MM.1S (cell line): ENCODE results near the gene PRMT2.

Source experiments
- DNase-seq: peaks from one replicate; pipeline ENCODE4 v3.0.0-alpha.2; 2015
- H2AFZ ChIP-seq: fragments of 300-600 bp; sonication (generic); 2 replicates; pipeline ENCODE4 v1.6.0; 2016; ENCODE audit warnings: antibody characterized with exemption, low read length
- H3F3A ChIP-seq: fragments of 300-600 bp; sonication (generic); 2 replicates; pipeline ENCODE4 v1.6.1; 2016; ENCODE audit warnings: mild to moderate bottlenecking, antibody characterized with exemption, low read length, moderate library complexity, mixed read lengths; ENCODE audit not compliant: insufficient read depth
- H3K27ac ChIP-seq: fragments of 300-600 bp; sonication (generic); 2 replicates; pipeline ENCODE4 v1.5.1; 2016; ENCODE audit warnings: mild to moderate bottlenecking, low read length
- H3K27me3 ChIP-seq: fragments of 300-600 bp; sonication (generic); replicated peaks from 2 replicates; pipeline ENCODE4 v1.6.0; 2016; ENCODE audit warnings: low read length; ENCODE audit not compliant: insufficient read depth
- H3K36me3 ChIP-seq: fragments of 300-600 bp; sonication (generic); replicated peaks from 2 replicates; pipeline ENCODE4 v1.6.1; 2016; ENCODE audit warnings: mild to moderate bottlenecking, low read length, mixed read lengths; ENCODE audit not compliant: insufficient read depth
- H3K4me1 ChIP-seq: fragments of 300-600 bp; sonication (generic); 2 replicates; pipeline ENCODE4 v1.6.1; 2016; ENCODE audit warnings: low read length, mixed read lengths
- H3K4me2 ChIP-seq: fragments of 300-600 bp; sonication (generic); 2 replicates; pipeline ENCODE4 v1.6.0; 2016; ENCODE audit warnings: low read depth, low read length
- H3K4me3 ChIP-seq: fragments of 300-600 bp; sonication (generic); 2 replicates; pipeline ENCODE4 v1.5.1; 2016; ENCODE audit warnings: low read length, mixed read lengths
- H3K79me2 ChIP-seq: fragments of 300-600 bp; sonication (generic); 2 replicates; pipeline ENCODE4 v1.6.1; 2016; ENCODE audit warnings: mixed run types, low read length, mixed read lengths
- H3K9ac ChIP-seq: fragments of 300-600 bp; sonication (generic); 2 replicates; pipeline ENCODE4 v1.6.1; 2016; ENCODE audit warnings: low read length, mixed read lengths
- H3K9me2 ChIP-seq: fragments of 300-600 bp; sonication (generic); replicated peaks from 2 replicates; pipeline ENCODE4 v1.6.1; 2016; ENCODE audit warnings: mild to moderate bottlenecking, low read length, mixed read lengths; ENCODE audit not compliant: insufficient read depth
- H3K9me3 ChIP-seq: fragments of 300-600 bp; sonication (generic); replicated peaks from 2 replicates; pipeline ENCODE4 v1.6.1; 2016; ENCODE audit warnings: mild to moderate bottlenecking, low read length, mixed read lengths; ENCODE audit not compliant: insufficient read depth
- H4K20me1 ChIP-seq: fragments of 300-600 bp; sonication (generic); 2 replicates; pipeline ENCODE4 v1.6.1; 2016; ENCODE audit warnings: mild to moderate bottlenecking, low read length, moderate library complexity, mixed read lengths; ENCODE audit not compliant: insufficient read depth
- CTCF ChIP-seq: fragments of 300-600 bp; sonication (generic); IDR thresholded peaks from 2 replicates; pipeline ENCODE4 v1.5.1; 2016; ENCODE audit warnings: antibody characterized with exemption, low read length, mixed read lengths
- EZH2 ChIP-seq: fragments of 300-600 bp; sonication (generic); optimal IDR thresholded peaks from 2 replicates; pipeline ENCODE3; 2017; ENCODE audit warnings: low read depth, mild to moderate bottlenecking, antibody characterized with exemption, low read length, mixed read lengths
- EZH2phosphoT487 ChIP-seq: fragments of 300-600 bp; sonication (generic); IDR thresholded peaks from 2 replicates; pipeline ENCODE4 v1.6.1; 2018; ENCODE audit warnings: antibody characterized with exemption, low read length

The PRMT2 gene

DNA sequence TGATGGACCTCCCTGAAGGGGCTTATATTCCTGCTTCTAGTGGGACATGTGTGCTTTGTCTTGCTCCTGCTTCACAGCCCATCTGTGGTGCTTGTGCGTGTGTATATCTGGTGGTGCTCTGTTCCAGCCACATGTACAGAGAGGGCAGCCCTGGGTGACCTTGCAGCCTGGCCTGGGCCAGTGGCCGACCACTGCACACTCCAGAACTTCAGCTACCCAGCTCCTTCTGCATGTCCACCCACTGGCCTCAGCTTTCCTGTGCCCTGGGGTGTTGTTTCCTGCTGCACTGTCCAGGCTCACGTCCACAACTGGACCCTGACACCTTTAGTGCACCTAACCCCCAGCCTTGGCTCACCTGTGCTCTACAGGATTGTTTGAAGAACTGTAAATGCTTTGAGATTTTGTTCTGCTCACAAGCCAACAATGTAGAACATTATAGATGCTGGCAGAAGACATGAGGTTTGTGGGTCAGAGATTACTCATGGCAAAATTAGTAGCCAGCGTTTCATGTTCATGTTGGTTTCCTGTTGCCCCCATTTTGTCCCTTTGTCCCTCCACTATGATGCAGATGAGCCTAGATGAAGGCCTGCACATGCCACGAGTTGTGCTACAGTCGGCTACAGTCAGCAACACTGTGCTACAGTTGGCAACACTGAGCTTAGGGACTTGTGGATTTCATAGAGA, 25.3 kb upstream of the PRMT2 start:
- H3K79me2 ChIP-seq = no peaks in the 10 kb centered on the region
- H3K9me2 ChIP-seq = no peaks in the 10 kb centered on the region
- H3K4me2 ChIP-seq = no peak overlapping the region
- no peak for DNase-seq
- H4K20me1 ChIP-seq = no peaks in the 10 kb centered on the region
- no peaks in the 10 kb centered on the region for H3K9me3 ChIP-seq
- H2AFZ ChIP-seq = no peak overlapping the region
- no peak overlapping the region for H3K9ac ChIP-seq
- H3K36me3 ChIP-seq = no peaks in the 10 kb centered on the region
- TF ChIP-seq EZH2phosphoT487 (no peak), CTCF (no peak), EZH2 (no peak)
- H3K27me3 ChIP-seq = no peaks in the 10 kb centered on the region; the same call in 1 of the 2 replicates
- no peaks in the 10 kb centered on the region for H3F3A ChIP-seq
- H3K4me3 ChIP-seq = no peak overlapping the region
- no peak overlapping the region for H3K27ac ChIP-seq
- no peaks in the 10 kb centered on the region for H3K4me1 ChIP-seq

DNA sequence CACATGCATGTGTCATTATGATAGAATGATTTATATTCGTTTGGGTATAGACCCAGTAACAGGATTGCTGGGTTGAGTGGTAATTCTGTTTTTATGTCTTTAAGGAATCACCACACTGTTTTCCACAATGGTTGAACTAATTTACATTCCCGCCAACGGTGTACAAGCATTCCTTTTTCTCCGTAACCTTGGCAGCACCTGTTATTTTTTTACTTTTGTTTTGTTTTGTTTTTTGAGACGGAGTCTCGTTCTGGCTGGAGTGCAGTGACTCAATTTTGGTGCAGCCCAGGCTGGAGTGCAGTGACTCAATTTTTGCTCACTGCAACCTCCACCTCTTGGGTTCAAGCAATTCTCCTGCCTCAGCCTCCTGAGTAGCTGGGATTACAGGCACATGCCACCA, 22.1 kb upstream of the PRMT2 start:
- TF ChIP-seq EZH2 (no peak), CTCF (no peak), EZH2phosphoT487 (no peak)
- Histone ChIP-seq H3F3A (no peaks in the 10 kb centered on the region), H3K79me2 (no peaks in the 10 kb centered on the region), H3K27ac (no peak overlapping the region), H2AFZ (no peak overlapping the region), H3K4me2 (no peak overlapping the region), H4K20me1 (no peaks in the 10 kb centered on the region), H3K9me2 (no peaks in the 10 kb centered on the region), H3K9ac (no peak overlapping the region), H3K36me3 (no peaks in the 10 kb centered on the region), H3K4me1 (no peaks in the 10 kb centered on the region), H3K4me3 (no peak overlapping the region), H3K9me3 (no peaks in the 10 kb centered on the region), H3K27me3 (no peaks in the 10 kb centered on the region; the same call in 1 of the 2 replicates)
- no peak for DNase-seq

DNA sequence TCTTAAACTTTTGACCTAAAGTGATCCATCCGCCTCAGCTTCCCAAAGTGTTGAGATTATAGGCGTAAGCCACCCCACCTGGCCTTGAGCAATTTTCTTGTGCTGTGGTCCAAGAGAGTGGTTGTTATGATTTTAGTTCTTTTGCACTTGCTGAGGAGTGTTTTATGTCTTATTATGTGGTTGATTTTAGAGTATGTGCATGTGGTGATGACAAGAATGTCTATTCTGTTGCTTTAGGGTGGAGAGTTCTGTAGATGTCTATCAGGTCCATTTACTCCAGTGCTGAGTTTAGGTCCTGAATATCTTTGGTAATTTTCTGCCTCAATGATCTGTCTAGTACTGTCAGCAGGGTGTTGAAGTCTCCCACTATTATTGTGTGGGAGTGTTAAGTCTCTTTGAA, 19.4 kb upstream of the PRMT2 start:
- Histone ChIP-seq H2AFZ (no peak overlapping the region), H3F3A (no peaks in the 10 kb centered on the region), H3K9ac (no peak overlapping the region), H3K27ac (no peak overlapping the region), H3K9me2 (no peaks in the 10 kb centered on the region), H3K4me1 (no peaks in the 10 kb centered on the region), H3K9me3 (no peaks in the 10 kb centered on the region), H4K20me1 (no peaks in the 10 kb centered on the region), H3K27me3 (no peaks in the 10 kb centered on the region; the same call in 1 of the 2 replicates), H3K4me3 (no peak overlapping the region), H3K4me2 (no peak overlapping the region), H3K36me3 (no peaks in the 10 kb centered on the region), H3K79me2 (no peaks in the 10 kb centered on the region)
- TF ChIP-seq CTCF (no peak), EZH2 (no peak), EZH2phosphoT487 (no peak)
- DNase-seq = no peak
